Body of pancreas (tissue), 4 donors: Measurements from ENCODE around the gene RAB22A. TPM values are rescaled to one million over a fixed set of nuclear protein-coding genes. Genes with fewer than 3 reads are reported as not detected.

Experiments used
- ATAC-seq: fragments of 150-250 bp; one replicate; pipeline ENCODE4 v1.9.1; 2016
- DNase-seq, 4 donors: peaks; one replicate each; pipeline ENCODE4 v3.0.0-alpha.2; 2019
- H3K27ac ChIP-seq, 4 donors: fragments of 200-600 bp; sonication (generic); 1 replicate in 3 of 4; 2 replicates in 1 of 4; pipeline versions ENCODE4 v1.5.1 to v1.6.1; 2016 to 2019; ENCODE audit warnings: mild to moderate bottlenecking in 1 of 4, mixed read lengths in 1 of 4, moderate library complexity in 1 of 4
- H3K27me3 ChIP-seq, 2 donors: fragments of 200-600 bp; sonication (generic); one replicate each; pipeline ENCODE4 v1.6.0; 2016; ENCODE audit warnings: mild to moderate bottlenecking in 1 of 2
- H3K36me3 ChIP-seq, 2 donors: fragments of 200-600 bp; sonication (generic); replicated peaks in 1 of 2; 2 replicates each; pipeline ENCODE4 v1.5.1; 2016; ENCODE audit warnings: low read depth in 2 of 2; ENCODE audit not compliant: insufficient read depth in 1 of 2
- H3K4me1 ChIP-seq: fragments of 200-600 bp; sonication (generic); one replicate; pipeline ENCODE4 v1.6.0; 2016
- H3K4me3 ChIP-seq, 2 donors: fragments of 200-600 bp; sonication (generic); 1 replicate in 1 of 2; 2 replicates in 1 of 2; pipeline ENCODE4 v1.5.1; 2016 to 2019
- H3K9me3 ChIP-seq, 3 donors: fragments of 200-600 bp; sonication (generic); 1 replicate in 2 of 3; 2 replicates in 1 of 3; pipeline ENCODE4 v1.5.1; 2016
- CTCF ChIP-seq, 7 experiments: fragments of 450-650 bp in 4 of 7; fragments of 200-600 bp in 3 of 7; sonication (generic) in 3 of 7; IDR thresholded peaks; one replicate each; pipeline ENCODE4 v1.5.1; 2016 to 2019; ENCODE audit warnings: antibody characterized with exemption in 7 of 7
- POLR2A ChIP-seq, 3 donors: fragments of 450-650 bp; IDR thresholded peaks; one replicate each; pipeline ENCODE4 v1.6.1; 2016; ENCODE audit warnings: antibody characterized with exemption in 3 of 3, mild to moderate bottlenecking in 2 of 3
- WGBS, 2 donors: methylation state at CpG; one replicate each; pipeline ENCODE4 v1.1.5; 2017; 5-methylcytosine and 5-hydroxymethylcytosine counted together
- intact Hi-C: fragments of 100-400 bp; cut with DNase I; formaldehyde crosslinking; loops from one replicate; pipeline ENCODE4 v1.15.1; 2023
- total RNA-seq, 2 donors: library from RNA; depleted of rRNA; stranded (reverse); fragments of >200 nt; gene quantifications; one replicate each; pipeline ENCODE4 v1.1.0, GENCODE V29; 2016

RAB22A gene
- total RNA-seq, 2 donors from 2014 or later = 6.3 to 9.1 TPM

- Histone ChIP-seq H3K4me1 (peaks cover 3% of the 10 kb centered on the region), H3K4me3 (no peak overlapping the region), H3K9me3 (no peaks in the 10 kb centered on the region), H3K36me3 (peaks cover 0 to 2% of the 10 kb centered on the region in 2 donors), H3K27ac (no peak overlapping the region), H3K27me3 (no peaks in the 10 kb centered on the region)
- ATAC-seq = no peak
- WGBS, 2 donors = 93 to 100% methylated on average over 1 of the region's 1 CpG
- TF ChIP-seq CTCF (IDR thresholded peaks at IDR 0.05) = no peak
- TF ChIP-seq POLR2A (IDR thresholded peaks at IDR 0.05) = no peak
- DNase-seq = no peak
- intact Hi-C loops = no loop called here
Observed at GRCh38 chr20:58416057-58416456, 106.5 kb downstream of the RAB22A start.

GRCh38 chr20:58416835-58417234, 107.3 kb downstream of the RAB22A start:
- ATAC-seq (no peak), DNase-seq (no peak)
- no peaks in the 10 kb centered on the region for H3K9me3 ChIP-seq
- intact Hi-C loops = no loop called here
- H3K27me3 ChIP-seq = no peaks in the 10 kb centered on the region
- H3K36me3 ChIP-seq = peaks cover 0 to 2% of the 10 kb centered on the region in 2 donors
- H3K4me3 ChIP-seq = no peak overlapping the region
- TF ChIP-seq POLR2A (IDR thresholded peaks at IDR 0.05) (no peak), CTCF (IDR thresholded peaks at IDR 0.05) (no peak)
- H3K4me1 ChIP-seq = peaks cover 3% of the 10 kb centered on the region
- H3K27ac ChIP-seq = no peak overlapping the region
- WGBS, 2 donors = 75 to 87% methylated on average over 2 of the region's 2 CpGs

Other genes starting within 250 kb of the RAB22A start
- gene ANKRD60, start 81.1 kb upstream of the RAB22A start, total RNA-seq = not detected
- gene VAPB, start 79.5 kb downstream of the RAB22A start, total RNA-seq = 10 to 100 TPM; 10.5 to 11.9 TPM
- gene APCDD1L, start 205.7 kb downstream of the RAB22A start, total RNA-seq = 1 to 10 TPM in 1 of 2 donors, not detected in 1; 1.3 TPM